RWPE2 (cell line): Measurements from ENCODE around the gene MYH13.

Experiments used
- ATAC-seq: fragments of 200-7000 bp; cut with Tn5 transposase; 3 replicates; pipeline ENCODE4 v1.9.1; 2021; ENCODE audit warnings: low read depth
- DNase-seq: peaks from one replicate; pipeline ENCODE4 v3.0.0-alpha.2; 2020; ENCODE audit warnings: low spot score
- H3K27ac ChIP-seq: fragments of 450-650 bp; 2 replicates; pipeline ENCODE4 v1.5.1; 2017; ENCODE audit warnings: mild to moderate bottlenecking; ENCODE audit not compliant: poor library complexity, severe bottlenecking
- H3K27me3 ChIP-seq: fragments of 250-450 bp; sonication (Bioruptor Pico); 2 replicates; pipeline ENCODE4 v1.5.1; 2021; ENCODE audit warnings: mild to moderate bottlenecking, moderate library complexity; ENCODE audit not compliant: insufficient read depth, poor library complexity, severe bottlenecking
- H3K36me3 ChIP-seq: fragments of 250-450 bp; sonication (Bioruptor Pico); 2 replicates; pipeline ENCODE4 v1.5.1; 2020; ENCODE audit warnings: low read depth, mild to moderate bottlenecking, moderate library complexity
- H3K4me1 ChIP-seq: fragments of 250-450 bp; sonication (Bioruptor Pico); 2 replicates; pipeline ENCODE4 v1.5.1; 2021; ENCODE audit warnings: mild to moderate bottlenecking, moderate library complexity; ENCODE audit not compliant: insufficient read depth, poor library complexity, severe bottlenecking
- H3K4me3 ChIP-seq: fragments of 250-450 bp; sonication (Bioruptor Pico); 2 replicates; pipeline ENCODE4 v1.5.1; 2021; ENCODE audit warnings: mild to moderate bottlenecking, moderate library complexity; ENCODE audit not compliant: severe bottlenecking
- H3K9me3 ChIP-seq: fragments of 250-450 bp; sonication (Bioruptor Pico); 2 replicates; pipeline ENCODE4 v1.5.1; 2021; ENCODE audit warnings: mild to moderate bottlenecking, moderate library complexity; ENCODE audit not compliant: severe bottlenecking
- CTCF ChIP-seq: fragments of 450-650 bp; IDR thresholded peaks from one replicate; pipeline ENCODE4 v1.5.1; 2017; ENCODE audit warnings: mild to moderate bottlenecking, moderate library complexity; ENCODE audit not compliant: poor library complexity, severe bottlenecking

MYH13 gene

GRCh38 chr17:10327640-10328039 lies 45.2 kb downstream of the MYH13 start:
- peak; percentile 84 for TF ChIP-seq CTCF
- Histone ChIP-seq H3K36me3 (no peaks in the 10 kb centered on the region), H3K27me3 (no peaks in the 10 kb centered on the region), H3K9me3 (no peaks in the 10 kb centered on the region), H3K4me1 (no peaks in the 10 kb centered on the region), H3K4me3 (no peak overlapping the region), H3K27ac (no peak overlapping the region)
- ATAC-seq: peak; percentile 60; the same call in 2 of the 3 replicates
- DNase-seq: peak; percentile 68

- DNase-seq (no peak), ATAC-seq (no peak)
- TF ChIP-seq CTCF: no peak
- no peaks in the 10 kb centered on the region for H3K9me3 ChIP-seq
- H3K36me3 ChIP-seq: no peaks in the 10 kb centered on the region
- H3K4me3 ChIP-seq: no peak overlapping the region
- no peaks in the 10 kb centered on the region for H3K27me3 ChIP-seq
- no peaks in the 10 kb centered on the region for H3K4me1 ChIP-seq
- no peak overlapping the region for H3K27ac ChIP-seq
Measured at GRCh38 chr17:10325031-10325695, 47.6 kb downstream of the MYH13 start.

GRCh38 chr17:10323812-10324610 lies 48.8 kb downstream of the MYH13 start:
- no peak for TF ChIP-seq CTCF
- DNase-seq (no peak), ATAC-seq (no peak)
- H3K36me3 ChIP-seq: no peaks in the 10 kb centered on the region
- no peak overlapping the region for H3K4me3 ChIP-seq
- H3K27ac ChIP-seq: no peak overlapping the region
- H3K27me3 ChIP-seq: no peaks in the 10 kb centered on the region
- H3K4me1 ChIP-seq: no peaks in the 10 kb centered on the region
- no peaks in the 10 kb centered on the region for H3K9me3 ChIP-seq

- no peak for ATAC-seq
- Histone ChIP-seq H3K27me3 (no peaks in the 10 kb centered on the region), H3K4me3 (no peak overlapping the region), H3K4me1 (no peaks in the 10 kb centered on the region), H3K36me3 (no peaks in the 10 kb centered on the region), H3K9me3 (no peaks in the 10 kb centered on the region), H3K27ac (no peak overlapping the region)
- no peak for TF ChIP-seq CTCF
- no peak for DNase-seq
Measured at GRCh38 chr17:10318535-10318934, 54.3 kb downstream of the MYH13 start.

- no peak for DNase-seq
- H3K27me3 ChIP-seq: no peaks in the 10 kb centered on the region
- peak; percentile 24 for TF ChIP-seq CTCF
- no peaks in the 10 kb centered on the region for H3K36me3 ChIP-seq
- no peak for ATAC-seq
- H3K4me3 ChIP-seq: no peak overlapping the region
- no peaks in the 10 kb centered on the region for H3K9me3 ChIP-seq
- no peak overlapping the region for H3K27ac ChIP-seq
- H3K4me1 ChIP-seq: no peaks in the 10 kb centered on the region
Measured at GRCh38 chr17:10317543-10317834, 55.3 kb downstream of the MYH13 start.
